NCI-H1694 (cell line): ENCODE results near the gene TREX2.

Source experiments
- DNase-seq: peaks from one replicate; lab custom pipeline; 2025; lab: John Stamatoyannopoulos, UW

TREX2 gene

GRCh38 chrX:153475751-153476281 is 30.0 kb upstream of the TREX2 start:
- no peak for DNase-seq

GRCh38 chrX:153475271-153475670 is 29.4 kb upstream of the TREX2 start:
- DNase-seq, result no peak

GRCh38 chrX:153474718-153475117 is 28.9 kb upstream of the TREX2 start:
- no peak for DNase-seq

GRCh38 chrX:153474266-153474665 is 28.4 kb upstream of the TREX2 start:
- DNase-seq, result no peak

- no peak for DNase-seq
These were observed 27.3 kb upstream of the TREX2 start for GRCh38 chrX:153473126-153473525.

GRCh38 chrX:153471663-153472280 is 25.9 kb upstream of the TREX2 start:
- DNase-seq, result no peak

- DNase-seq, result peak; percentile 81
These were observed 24.8 kb upstream of the TREX2 start, which contains the start of gene HAUS7 for GRCh38 chrX:153470411-153471363. Gene HAUS7 (minus strand): TSS chrX:153470576. CDS start chrX:153470557, 19 bp downstream.

GRCh38 chrX:153469811-153470410 is 24.1 kb upstream of the TREX2 start:
- no peak for DNase-seq

GRCh38 chrX:153468008-153468580 is 22.2 kb upstream of the TREX2 start:
- DNase-seq, result peak; percentile 80

- DNase-seq, result no peak
These were observed 20.0 kb upstream of the TREX2 start for GRCh38 chrX:153465691-153466380.

GRCh38 chrX:153464116-153464515 is 18.3 kb upstream of the TREX2 start:
- no peak for DNase-seq

- no peak for DNase-seq
These were observed 17.7 kb upstream of the TREX2 start for GRCh38 chrX:153463556-153463955.

GRCh38 chrX:153463031-153463430 is 17.2 kb upstream of the TREX2 start:
- no peak for DNase-seq

- DNase-seq, result no peak
These were observed 16.4 kb upstream of the TREX2 start for GRCh38 chrX:153462291-153462690.

- DNase-seq, result no peak
These were observed 15.0 kb upstream of the TREX2 start for GRCh38 chrX:153460826-153461225.

- no peak for DNase-seq
These were observed 14.1 kb upstream of the TREX2 start for GRCh38 chrX:153459986-153460385.

GRCh38 chrX:153458476-153458875 is 12.6 kb upstream of the TREX2 start:
- no peak for DNase-seq

- DNase-seq, result no peak
These were observed 12.1 kb upstream of the TREX2 start for GRCh38 chrX:153457827-153458466.

- no peak for DNase-seq
These were observed 11.4 kb upstream of the TREX2 start for GRCh38 chrX:153457136-153457825.

GRCh38 chrX:153456704-153457103 is 10.8 kb upstream of the TREX2 start:
- DNase-seq, result no peak
